CD4-positive, alpha-beta T cell treated with Interleukin-6 at 100 ng/mL for 8 hours (primary cell): Measurements from ENCODE around the gene DDX39B.

ENCODE experiments used
- DNase-seq: peaks from one replicate; pipeline ENCODE4 v3.0.0-alpha.2; 2020; ENCODE audit warnings: mixed read lengths, low spot score

Gene DDX39B

GRCh38 chr6:31575952-31576685 is 34.3 kb upstream of the DDX39B start:
- no peak for DNase-seq

- DNase-seq = peak; percentile 85
Measured at GRCh38 chr6:31575335-31575901, 33.6 kb upstream of the DDX39B start, which contains the start of gene TNF. Gene TNF (plus strand): TSS chr6:31575565. CDS start chr6:31575742, 177 bp downstream.

GRCh38 chr6:31574106-31575061 is 32.6 kb upstream of the DDX39B start:
- no peak for DNase-seq

GRCh38 chr6:31573239-31574105 is 31.7 kb upstream of the DDX39B start:
- DNase-seq = no peak

GRCh38 chr6:31572041-31572911 is 30.5 kb upstream of the DDX39B start, which contains the start of gene LTA:
Gene LTA (plus strand): TSS chr6:31572289. CDS start chr6:31572743, 454 bp downstream.
- DNase-seq = peak; percentile 74

GRCh38 chr6:31569861-31570536 is 28.2 kb upstream of the DDX39B start:
- DNase-seq = no peak

- peak; percentile 73 for DNase-seq
Measured at GRCh38 chr6:31568537-31568961, 26.7 kb upstream of the DDX39B start.

- DNase-seq = peak; percentile 41
Measured at GRCh38 chr6:31567531-31568370, 25.9 kb upstream of the DDX39B start.

- no peak for DNase-seq
Measured at GRCh38 chr6:31560697-31561058, 18.9 kb upstream of the DDX39B start.

- peak; percentile 60 for DNase-seq
Measured at GRCh38 chr6:31559958-31560696, 18.3 kb upstream of the DDX39B start.

GRCh38 chr6:31559606-31559957 is 17.8 kb upstream of the DDX39B start:
- DNase-seq = no peak

GRCh38 chr6:31558631-31559500 is 17.1 kb upstream of the DDX39B start:
- DNase-seq = peak; percentile 70

- DNase-seq = no peak
Measured at GRCh38 chr6:31558318-31558625, 16.5 kb upstream of the DDX39B start.

GRCh38 chr6:31557443-31558317 is 15.9 kb upstream of the DDX39B start:
- DNase-seq = no peak

- no peak for DNase-seq
Measured at GRCh38 chr6:31556307-31556706, 14.5 kb upstream of the DDX39B start.

GRCh38 chr6:31551371-31551770 is 9.6 kb upstream of the DDX39B start:
- DNase-seq = peak; percentile 82

- DNase-seq = no peak
Measured at GRCh38 chr6:31548544-31548873, 6.7 kb upstream of the DDX39B start.
